Epithelial cell of esophagus (primary cell): ENCODE data around the gene ARPC5L.

Source experiments
- DNase-seq: peaks from one replicate; pipeline ENCODE4 v3.0.0; 2010; ENCODE audit warnings: low read depth
- H3K4me3 ChIP-seq: 2 replicates; pipeline ENCODE4 v1.5.1; 2011; ENCODE audit warnings: mild to moderate bottlenecking, low read length, control low read depth
- CTCF ChIP-seq: IDR thresholded peaks from 2 replicates; pipeline ENCODE4 v1.5.1; 2011; ENCODE audit warnings: low read depth, mild to moderate bottlenecking, low read length, control low read depth, inconsistent platforms; ENCODE audit not compliant: insufficient read depth; ENCODE audit errors: missing control alignments

ARPC5L gene

GRCh38 chr9:124818431-124819281, 43.3 kb upstream of the ARPC5L start:
- no peak for TF ChIP-seq CTCF
- peak; percentile 92 for DNase-seq

GRCh38 chr9:124820698-124821623, 41.0 kb upstream of the ARPC5L start:
- DNase-seq = no peak
- no peak for TF ChIP-seq CTCF
- no peak overlapping the region for H3K4me3 ChIP-seq

More at GRCh38 chr9:124818431-124819281, 43.3 kb upstream of the ARPC5L start:
- no peak overlapping the region for H3K4me3 ChIP-seq

GRCh38 chr9:124828489-124829333, 33.2 kb upstream of the ARPC5L start:
- no peak for TF ChIP-seq CTCF
- no peak overlapping the region for H3K4me3 ChIP-seq
- no peak for DNase-seq

DNA sequence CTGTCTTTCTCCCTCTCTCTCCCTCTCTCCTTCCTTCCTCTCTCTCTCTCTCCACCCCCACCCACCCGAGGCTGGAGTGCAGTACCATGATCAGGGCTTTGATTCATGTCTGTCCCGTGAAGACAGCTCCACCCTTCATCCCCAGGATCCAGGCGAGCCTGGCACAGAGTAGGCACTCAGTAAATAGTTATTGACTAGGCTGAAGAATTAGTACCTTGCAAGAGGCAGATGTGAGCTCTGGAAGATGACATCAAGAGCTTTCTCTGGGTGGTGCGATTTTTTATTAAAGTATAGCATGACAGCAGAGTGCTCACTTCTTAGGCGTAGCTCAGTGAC, 32.6 kb upstream of the ARPC5L start:
- DNase-seq = no peak

GRCh38 chr9:124830593-124830992, 31.3 kb upstream of the ARPC5L start:
- no peak for TF ChIP-seq CTCF
- H3K4me3 ChIP-seq = no peak overlapping the region
- DNase-seq = no peak

More for the DNA sequence above, 32.6 kb upstream of the ARPC5L start:
- TF ChIP-seq CTCF = no peak
- H3K4me3 ChIP-seq = no peak overlapping the region

DNA sequence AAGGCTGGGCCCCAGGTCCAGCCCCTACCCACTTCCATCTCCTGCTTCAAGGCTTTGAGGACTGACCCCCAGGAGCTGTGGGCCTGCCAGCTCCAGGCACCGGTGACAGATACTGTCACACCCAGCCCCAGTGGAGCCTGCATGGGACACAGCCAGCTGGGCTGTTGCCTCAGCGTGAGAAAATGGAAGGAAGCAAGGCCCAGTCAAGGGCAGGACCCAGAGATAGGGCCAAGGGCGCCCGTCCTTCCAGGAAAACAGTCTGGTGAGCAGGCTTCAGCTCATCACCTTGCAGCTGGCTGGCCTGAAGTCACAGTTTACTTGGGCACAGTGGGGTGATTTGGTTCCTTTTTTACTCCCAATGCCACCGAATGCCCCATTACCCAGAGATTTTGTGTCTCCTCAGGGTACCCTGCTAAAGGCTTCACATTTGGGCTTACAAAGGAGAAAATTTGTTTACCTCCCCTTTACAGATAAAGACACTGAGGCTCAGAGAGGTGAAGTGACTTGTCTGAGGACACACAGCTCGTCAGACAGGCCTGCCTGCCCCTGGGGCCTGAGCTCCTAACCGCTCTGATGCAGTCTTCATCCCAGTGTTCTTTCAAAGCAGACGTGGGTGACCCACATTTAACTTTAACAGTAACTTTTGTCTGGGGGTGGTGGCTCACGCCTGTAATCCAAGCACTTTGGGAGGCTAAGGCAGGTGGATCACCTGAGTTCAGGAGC, 30.1 kb upstream of the ARPC5L start:
- no peak for TF ChIP-seq CTCF
- no peak for DNase-seq
- no peak overlapping the region for H3K4me3 ChIP-seq
